KMS-11 (cell line): Measurements from ENCODE around the gene DGCR6L.
"Not testable (repeated sequence)": the region's sequence is repeated elsewhere in the genome, so short reads cannot be mapped to it uniquely, and the experiment has no call there.

Experiments used
- H2AFZ ChIP-seq: fragments of 200-600 bp; sonication (generic); 2 replicates; pipeline ENCODE4 v1.6.1; 2016; ENCODE audit warnings: antibody characterized with exemption, mixed run types, low read depth
- H3K27ac ChIP-seq: fragments of 200-600 bp; sonication (generic); 2 replicates; pipeline ENCODE4 v1.6.1; 2016; ENCODE audit warnings: mild to moderate bottlenecking, mixed run types
- H3K27me3 ChIP-seq: fragments of 200-600 bp; sonication (generic); 2 replicates; pipeline ENCODE4 v1.6.1; 2017; ENCODE audit warnings: mild to moderate bottlenecking, low read depth, mixed run types, moderate library complexity; ENCODE audit not compliant: insufficient read depth
- H3K36me3 ChIP-seq: fragments of 200-600 bp; sonication (generic); 2 replicates; pipeline ENCODE4 v1.6.1; 2017; ENCODE audit warnings: mild to moderate bottlenecking, mixed run types; ENCODE audit not compliant: insufficient read depth
- H3K4me1 ChIP-seq: fragments of 200-600 bp; sonication (generic); 2 replicates; pipeline ENCODE4 v1.6.1; 2016; ENCODE audit warnings: mild to moderate bottlenecking, low read depth, mixed run types; ENCODE audit not compliant: poor library complexity, severe bottlenecking
- H3K4me2 ChIP-seq: fragments of 200-600 bp; sonication (generic); 2 replicates; pipeline ENCODE4 v1.7.0; 2016; ENCODE audit warnings: mild to moderate bottlenecking, mixed run types
- H3K4me3 ChIP-seq: fragments of 200-600 bp; sonication (generic); IDR thresholded peaks from 2 replicates; pipeline ENCODE4 v1.6.1; 2017; ENCODE audit warnings: low read depth, low read length, mixed read lengths; ENCODE audit not compliant: insufficient read depth
- H3K79me2 ChIP-seq: fragments of 200-600 bp; sonication (generic); 2 replicates; pipeline ENCODE4 v1.6.1; 2016; ENCODE audit warnings: low read depth, mixed run types; ENCODE audit not compliant: insufficient read depth
- H3K9ac ChIP-seq: fragments of 200-600 bp; sonication (generic); 2 replicates; pipeline ENCODE4 v1.6.1; 2016; ENCODE audit warnings: mild to moderate bottlenecking, mixed run types
- H4K20me1 ChIP-seq: fragments of 200-600 bp; sonication (generic); 2 replicates; pipeline ENCODE4 v1.6.1; 2016; ENCODE audit warnings: mild to moderate bottlenecking, mixed run types; ENCODE audit not compliant: insufficient read depth
- TF ChIP-seq, protein P1 (sequence below): fragments of 200-600 bp; sonication (generic); conservative IDR thresholded peaks from 2 replicates; pipeline ENCODE4 v1.6.1; 2017; ENCODE audit warnings: low read depth, mild to moderate bottlenecking, antibody characterized with exemption, low read length, moderate library complexity, mixed read lengths

DGCR6L gene

DNA sequence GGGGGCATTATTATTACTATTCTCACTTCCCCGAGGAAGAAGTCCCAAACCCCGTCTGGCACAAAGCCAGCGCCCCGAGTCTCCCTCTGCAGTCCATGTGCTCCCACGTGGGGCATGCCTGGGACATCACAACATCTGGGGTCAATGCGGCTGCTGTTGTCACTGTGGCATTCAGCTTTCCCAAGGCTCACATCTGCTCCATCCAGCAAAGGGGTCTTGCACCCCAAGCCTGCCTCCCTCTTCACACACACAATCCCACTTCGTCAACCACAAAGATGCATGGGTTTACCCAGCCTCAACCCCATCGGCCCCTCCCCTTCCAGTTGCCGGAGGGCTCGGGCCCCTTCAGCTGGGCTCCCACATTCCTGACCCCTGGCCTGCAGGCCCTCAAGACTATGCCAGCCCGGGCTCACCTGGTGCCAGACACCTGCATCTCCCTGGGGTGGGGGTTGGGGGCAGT, 28.2 kb downstream of the DGCR6L start:
- Histone ChIP-seq H3K4me2 (no peak overlapping the region), H3K27me3 (peaks cover 53% of the 10 kb centered on the region), H3K9ac (no peak overlapping the region), H3K36me3 (no peaks in the 10 kb centered on the region), H2AFZ (no peak overlapping the region), H4K20me1 (no peaks in the 10 kb centered on the region), H3K79me2 (no peaks in the 10 kb centered on the region), H3K4me1 (no peaks in the 10 kb centered on the region), H3K4me3 (no peak overlapping the region), H3K27ac (no peak overlapping the region)
- TF ChIP-seq, protein P1, sequence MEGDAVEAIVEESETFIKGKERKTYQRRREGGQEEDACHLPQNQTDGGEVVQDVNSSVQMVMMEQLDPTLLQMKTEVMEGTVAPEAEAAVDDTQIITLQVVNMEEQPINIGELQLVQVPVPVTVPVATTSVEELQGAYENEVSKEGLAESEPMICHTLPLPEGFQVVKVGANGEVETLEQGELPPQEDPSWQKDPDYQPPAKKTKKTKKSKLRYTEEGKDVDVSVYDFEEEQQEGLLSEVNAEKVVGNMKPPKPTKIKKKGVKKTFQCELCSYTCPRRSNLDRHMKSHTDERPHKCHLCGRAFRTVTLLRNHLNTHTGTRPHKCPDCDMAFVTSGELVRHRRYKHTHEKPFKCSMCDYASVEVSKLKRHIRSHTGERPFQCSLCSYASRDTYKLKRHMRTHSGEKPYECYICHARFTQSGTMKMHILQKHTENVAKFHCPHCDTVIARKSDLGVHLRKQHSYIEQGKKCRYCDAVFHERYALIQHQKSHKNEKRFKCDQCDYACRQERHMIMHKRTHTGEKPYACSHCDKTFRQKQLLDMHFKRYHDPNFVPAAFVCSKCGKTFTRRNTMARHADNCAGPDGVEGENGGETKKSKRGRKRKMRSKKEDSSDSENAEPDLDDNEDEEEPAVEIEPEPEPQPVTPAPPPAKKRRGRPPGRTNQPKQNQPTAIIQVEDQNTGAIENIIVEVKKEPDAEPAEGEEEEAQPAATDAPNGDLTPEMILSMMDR = no peak

DNA sequence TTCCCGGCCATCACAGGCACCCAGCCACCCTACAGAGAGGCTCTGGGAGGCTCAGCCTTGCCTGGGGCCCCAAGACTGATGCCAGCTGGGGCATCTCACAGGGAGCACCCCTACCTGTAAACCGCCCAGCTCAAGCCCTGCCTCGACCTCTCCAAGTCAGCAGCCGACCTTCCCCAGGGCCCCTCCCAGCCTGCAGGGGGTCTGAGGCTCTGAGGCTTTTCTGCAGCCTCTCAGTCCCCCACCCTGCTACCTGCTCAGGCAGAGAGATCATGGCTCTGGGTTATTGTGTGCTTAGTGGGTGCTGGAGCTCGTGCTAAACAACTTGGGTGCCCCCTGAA, 28.6 kb downstream of the DGCR6L start:
- H3K36me3 ChIP-seq = no peaks in the 10 kb centered on the region
- H3K27me3 ChIP-seq = peaks cover 53% of the 10 kb centered on the region
- no peak overlapping the region for H3K9ac ChIP-seq
- no peaks in the 10 kb centered on the region for H3K4me1 ChIP-seq
- TF ChIP-seq, protein P1 = no peak
- H3K79me2 ChIP-seq = no peaks in the 10 kb centered on the region
- no peak overlapping the region for H2AFZ ChIP-seq
- H3K4me3 ChIP-seq = no peak overlapping the region
- no peak overlapping the region for H3K4me2 ChIP-seq
- no peak overlapping the region for H3K27ac ChIP-seq
- H4K20me1 ChIP-seq = no peaks in the 10 kb centered on the region

DNA sequence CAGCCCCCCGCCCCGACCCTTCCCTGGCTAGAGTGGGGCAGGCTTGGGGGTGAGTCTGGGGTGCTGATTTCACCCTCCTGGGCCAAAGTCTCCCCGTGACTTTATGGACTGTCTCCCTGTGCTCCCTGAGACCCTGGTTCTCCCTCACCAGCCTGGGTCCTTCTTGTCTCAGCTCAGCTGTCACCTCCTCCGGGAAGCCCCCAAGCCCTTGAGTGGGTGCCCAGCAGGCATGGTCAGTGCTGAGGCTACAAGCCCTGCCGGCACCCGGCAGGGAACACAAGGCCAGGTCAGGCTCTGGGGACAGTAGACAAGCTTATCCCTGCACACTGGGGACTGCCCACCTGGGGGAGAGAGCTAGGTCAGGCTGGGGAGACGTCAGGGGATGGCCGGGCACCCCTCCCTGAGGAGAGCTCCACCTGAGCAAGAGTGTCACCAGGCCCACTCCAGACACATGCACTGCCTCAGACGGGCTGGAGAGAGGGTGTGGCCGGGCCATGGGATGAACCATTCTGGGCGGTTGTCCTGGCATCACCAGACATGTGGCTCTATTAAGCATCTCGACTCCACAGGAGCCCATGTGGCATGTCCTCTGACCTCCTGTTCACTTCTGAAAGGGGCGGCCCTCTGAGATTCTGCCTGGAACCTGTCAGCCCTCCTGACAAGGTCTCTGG, 29.1 kb downstream of the DGCR6L start:
- Histone ChIP-seq H4K20me1 (no peaks in the 10 kb centered on the region), H2AFZ (no peak overlapping the region), H3K9ac (no peak overlapping the region), H3K27me3 (peaks cover 53% of the 10 kb centered on the region), H3K27ac (no peak overlapping the region), H3K79me2 (no peaks in the 10 kb centered on the region), H3K4me2 (no peak overlapping the region), H3K36me3 (no peaks in the 10 kb centered on the region), H3K4me3 (no peak overlapping the region), H3K4me1 (no peaks in the 10 kb centered on the region)
- TF ChIP-seq, protein P1 = no peak

DNA sequence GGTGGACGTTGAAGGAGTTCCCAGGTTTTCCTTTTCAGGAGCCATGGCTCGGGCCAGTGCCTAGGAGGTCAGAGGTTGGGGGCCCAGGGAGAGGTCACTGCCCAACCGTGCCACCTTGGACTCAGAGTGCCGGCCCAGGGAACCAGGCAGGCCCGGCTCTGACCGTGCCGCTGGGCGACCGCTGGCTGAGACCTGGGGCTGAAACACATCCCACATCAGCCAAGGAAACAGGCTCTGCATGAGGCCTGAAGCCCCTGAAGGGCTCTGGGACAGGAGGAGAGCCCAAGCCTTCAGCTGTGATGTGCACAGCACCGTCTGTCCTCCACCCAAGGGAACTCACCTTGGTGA, 29.8 kb downstream of the DGCR6L start:
- H3K27me3 ChIP-seq = peaks cover 50% of the 10 kb centered on the region
- no peak overlapping the region for H3K27ac ChIP-seq
- H3K79me2 ChIP-seq = no peaks in the 10 kb centered on the region
- H4K20me1 ChIP-seq = no peaks in the 10 kb centered on the region
- no peak overlapping the region for H3K4me3 ChIP-seq
- no peaks in the 10 kb centered on the region for H3K4me1 ChIP-seq
- H3K36me3 ChIP-seq = no peaks in the 10 kb centered on the region
- H3K9ac ChIP-seq = no peak overlapping the region
- H3K4me2 ChIP-seq = no peak overlapping the region
- no peak overlapping the region for H2AFZ ChIP-seq
- TF ChIP-seq, protein P1 = no peak

DNA sequence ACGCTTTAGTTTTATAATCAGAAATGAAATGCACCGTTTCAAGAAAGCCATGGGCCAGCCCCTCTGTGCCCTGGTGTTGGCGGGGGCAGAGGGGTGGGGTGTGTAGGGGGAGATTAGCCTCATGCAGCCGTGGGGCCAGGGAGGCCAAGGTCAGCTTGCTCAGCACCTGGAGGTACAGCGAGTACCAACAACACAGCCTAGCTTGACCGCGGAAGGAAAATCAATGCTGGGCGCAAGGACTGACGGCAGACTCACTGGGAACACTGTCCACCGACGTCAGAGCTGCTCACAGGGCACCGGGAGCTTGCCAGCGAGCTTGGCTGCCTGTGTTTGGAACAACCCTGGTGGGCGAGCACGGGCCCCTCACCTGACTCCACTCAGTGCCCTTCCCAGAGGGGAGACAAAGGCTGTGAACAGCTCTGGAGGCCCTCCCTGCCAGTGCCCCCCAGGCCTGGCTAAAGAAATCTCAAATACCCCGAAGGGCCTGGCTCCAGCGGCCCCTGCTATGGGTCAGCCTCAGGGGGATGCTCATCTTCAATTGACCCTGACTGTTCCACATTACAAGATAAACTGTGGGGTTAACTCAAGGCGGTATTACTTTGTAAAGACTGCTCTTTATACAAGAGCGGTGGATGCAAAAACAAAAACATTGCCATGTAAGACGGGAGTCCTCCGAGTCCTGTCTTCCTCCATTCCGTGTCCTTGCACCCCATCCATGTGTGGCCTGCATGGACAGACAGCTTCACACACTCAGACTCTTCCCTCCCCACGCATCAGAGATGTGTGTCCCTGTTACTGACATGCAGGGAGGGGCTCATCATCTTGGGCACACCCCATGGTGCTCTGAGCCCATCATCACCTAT, 30.4 kb downstream of the DGCR6L start:
- not testable (repeated sequence) for H3K9ac ChIP-seq, H3K4me2 ChIP-seq, H3K79me2 ChIP-seq, H3K4me1 ChIP-seq, H2AFZ ChIP-seq, H3K36me3 ChIP-seq, H4K20me1 ChIP-seq, H3K4me3 ChIP-seq, H3K27ac ChIP-seq
- peaks cover 50% of the 10 kb centered on the region for H3K27me3 ChIP-seq

DNA sequence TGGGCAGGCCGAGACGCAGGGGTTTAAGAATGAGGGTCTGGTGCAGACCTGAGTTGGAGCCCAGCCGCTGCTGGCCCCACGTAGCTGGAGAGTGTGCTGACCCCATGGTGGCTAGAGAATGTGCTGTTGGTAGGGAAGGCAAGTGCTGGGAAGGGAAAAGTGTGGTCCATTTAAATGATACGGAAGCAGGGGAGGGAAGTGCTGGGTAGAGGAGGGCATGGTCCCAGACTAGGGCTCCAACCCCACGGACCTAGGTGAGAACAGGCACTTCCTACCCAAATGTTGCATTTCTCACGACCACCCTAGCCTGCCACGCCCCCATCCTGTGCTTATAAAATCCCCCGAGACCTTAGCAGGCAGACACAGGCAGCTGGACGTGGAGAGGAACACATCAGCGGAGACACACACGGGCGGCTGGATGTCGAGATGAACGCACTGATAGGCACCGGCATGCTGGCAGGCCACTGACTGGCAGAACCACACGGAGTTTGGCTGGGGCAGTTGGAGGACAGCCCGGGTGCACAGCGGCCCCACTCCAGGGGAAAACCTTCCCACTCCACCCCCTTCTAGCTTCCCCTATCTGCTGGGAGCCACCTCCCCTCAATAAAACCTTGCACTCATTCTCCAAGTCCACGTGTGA, 33.0 kb downstream of the DGCR6L start:
- H3K4me3 ChIP-seq, H3K4me2 ChIP-seq, H3K9ac ChIP-seq, H3K36me3 ChIP-seq, H3K4me1 ChIP-seq, H4K20me1 ChIP-seq, H3K27ac ChIP-seq, H2AFZ ChIP-seq, H3K79me2 ChIP-seq: not testable (repeated sequence)
- H3K27me3 ChIP-seq = peaks cover 45% of the 10 kb centered on the region
